HG03045 (cell line): ENCODE measurements around the gene PLD5.
"Not testable (repeated sequence)": the region's sequence is repeated elsewhere in the genome, so short reads cannot be mapped to it uniquely, and the experiment has no call there.

Source experiments
- ATAC-seq: cut with Tn5 transposase; IDR thresholded peaks from one replicate; pipeline ENCODE4 v1.9.1; 2021; ENCODE audit warnings: mild to moderate bottlenecking, moderate library complexity; ENCODE audit not compliant: unreplicated experiment

PLD5 gene

GRCh38 chr1:242506724-242507123, 17.8 kb downstream of the PLD5 start:
- ATAC-seq: no peak

DNA sequence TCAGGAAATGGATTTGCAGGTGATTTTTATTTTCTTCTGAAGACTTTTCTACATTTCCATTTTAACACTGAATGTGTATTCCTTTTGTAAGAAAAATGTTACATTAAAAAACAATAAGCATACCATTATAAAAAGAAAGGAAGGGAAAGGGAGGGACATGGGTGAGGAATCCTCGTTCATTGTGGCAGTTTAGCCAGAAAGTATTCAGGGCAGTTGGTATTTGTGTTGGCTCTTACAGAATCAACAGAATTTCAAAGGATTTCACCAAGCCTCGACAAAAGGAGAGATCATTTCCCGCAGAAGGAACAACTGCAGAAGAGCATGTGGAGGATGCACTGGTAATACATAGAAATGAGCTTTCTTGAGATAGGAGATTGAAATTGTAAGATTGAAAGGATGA, 35.0 kb downstream of the PLD5 start:
- no peak for ATAC-seq

- ATAC-seq: no peak
These were observed 46.6 kb downstream of the PLD5 start for GRCh38 chr1:242477944-242478343.

- no peak for ATAC-seq
These were observed 53.7 kb downstream of the PLD5 start for GRCh38 chr1:242470774-242471173.

- no peak for ATAC-seq
These were observed 55.7 kb downstream of the PLD5 start for GRCh38 chr1:242468784-242469183.

DNA sequence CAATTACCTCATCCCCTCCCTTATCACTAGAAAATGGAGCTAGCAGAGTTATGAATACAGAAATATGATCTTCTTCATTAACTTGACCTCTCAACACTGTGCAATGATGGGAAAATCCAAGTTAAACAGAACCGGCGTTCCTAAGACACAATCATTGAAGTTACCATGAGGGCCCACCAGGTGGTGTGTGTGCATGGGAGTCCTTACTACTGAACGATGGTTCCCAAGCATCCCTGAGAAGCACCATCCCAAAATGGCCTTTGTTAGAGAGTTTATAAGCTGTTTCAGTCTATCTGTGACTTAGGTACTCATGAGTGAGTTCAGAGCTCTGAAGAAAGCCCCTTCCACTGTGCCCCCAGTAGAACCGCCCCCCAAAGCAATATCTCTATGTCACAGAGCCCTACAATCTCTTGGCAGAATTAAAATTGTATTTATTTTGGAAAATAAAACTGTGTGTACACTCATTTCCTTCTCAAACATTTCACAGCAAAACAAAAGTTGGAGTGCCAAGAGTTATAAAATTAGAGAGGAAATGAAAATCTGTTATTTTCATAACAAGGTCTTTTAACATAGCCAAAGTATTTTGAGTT, 56.8 kb downstream of the PLD5 start:
- ATAC-seq: no peak

GRCh38 chr1:242462867-242463266, 61.6 kb downstream of the PLD5 start:
- no peak for ATAC-seq

- not testable (repeated sequence) for ATAC-seq
These were observed 64.8 kb downstream of the PLD5 start for GRCh38 chr1:242459740-242460139.

GRCh38 chr1:242456726-242457269, 67.7 kb downstream of the PLD5 start:
- no peak for ATAC-seq

DNA sequence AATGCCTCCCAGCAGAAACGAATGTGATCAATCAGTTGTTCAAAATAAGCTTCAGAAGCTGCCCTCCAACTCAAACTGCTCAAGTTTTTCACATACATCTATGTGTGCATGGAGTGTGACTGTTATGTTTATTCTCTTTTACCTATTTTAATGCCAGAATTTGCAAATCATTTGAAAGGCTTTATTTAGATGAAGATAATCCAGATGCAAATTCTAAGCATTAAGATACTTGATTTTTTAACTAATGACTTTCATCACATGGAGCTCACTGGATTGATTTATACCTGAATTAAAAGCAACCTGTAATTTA, 69.5 kb downstream of the PLD5 start:
- no peak for ATAC-seq

DNA sequence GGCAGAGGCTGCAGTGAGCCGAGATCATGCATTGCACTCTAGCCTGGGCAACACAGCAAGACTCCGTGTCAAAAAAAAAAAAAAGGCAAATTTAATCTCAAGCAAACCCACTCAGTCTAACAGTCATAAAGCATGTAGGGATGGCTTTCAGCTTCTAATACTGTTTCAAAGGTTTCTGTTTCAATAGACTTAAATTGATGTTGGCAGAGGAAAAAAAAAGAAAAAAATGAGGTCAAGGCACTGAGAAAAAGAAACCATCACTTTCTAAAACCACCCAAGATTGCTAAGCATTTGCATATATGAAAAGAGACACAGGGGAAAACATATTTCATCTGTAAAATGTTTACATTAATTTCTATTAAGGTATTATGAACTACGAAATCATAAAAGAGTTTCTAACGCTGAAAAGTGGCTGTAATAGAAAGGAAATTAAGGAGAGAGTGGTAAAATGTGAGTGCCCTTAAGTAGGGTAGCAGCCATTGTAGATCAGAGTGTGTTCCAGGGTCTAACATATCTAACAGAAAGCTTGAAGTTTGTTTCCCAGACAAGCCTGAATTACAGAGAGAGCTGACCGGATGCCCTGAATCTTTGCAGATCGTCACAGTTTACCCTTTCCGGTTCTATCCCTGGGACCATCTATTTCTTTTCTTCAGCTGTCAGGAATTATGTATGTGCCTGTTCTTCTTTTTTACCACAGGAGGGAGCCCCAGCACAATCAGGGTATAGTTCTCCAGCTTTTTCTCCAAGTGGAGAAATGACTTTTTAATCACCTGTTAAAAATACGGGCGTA, 70.0 kb downstream of the PLD5 start:
- no peak for ATAC-seq

DNA sequence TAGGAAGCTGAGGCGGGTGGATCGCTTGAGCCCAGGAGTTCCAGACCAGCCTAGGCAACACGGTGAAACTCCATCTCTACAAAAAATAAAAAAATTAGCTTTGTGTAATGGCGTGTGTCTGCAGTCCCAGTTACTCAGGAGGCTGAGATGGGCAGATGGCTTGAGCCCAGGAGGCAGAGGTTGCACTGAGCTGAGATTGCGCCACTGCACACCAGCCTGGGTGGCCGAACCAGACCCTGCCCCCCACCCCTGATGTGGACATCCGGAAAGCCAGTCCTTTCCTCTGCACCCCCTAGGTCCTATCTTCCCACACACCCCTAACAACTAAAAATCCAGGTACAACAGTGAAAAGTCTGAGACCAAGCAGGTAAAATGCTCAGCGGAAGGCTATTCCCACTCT, 71.9 kb downstream of the PLD5 start:
- ATAC-seq: no peak

GRCh38 chr1:242449661-242450060, 74.8 kb downstream of the PLD5 start:
- ATAC-seq: no peak

GRCh38 chr1:242448910-242449645, 75.4 kb downstream of the PLD5 start:
- ATAC-seq: no peak

GRCh38 chr1:242447689-242448088, 76.8 kb downstream of the PLD5 start:
- ATAC-seq: no peak

- no peak for ATAC-seq
These were observed 83.7 kb downstream of the PLD5 start for GRCh38 chr1:242440757-242441156.

DNA sequence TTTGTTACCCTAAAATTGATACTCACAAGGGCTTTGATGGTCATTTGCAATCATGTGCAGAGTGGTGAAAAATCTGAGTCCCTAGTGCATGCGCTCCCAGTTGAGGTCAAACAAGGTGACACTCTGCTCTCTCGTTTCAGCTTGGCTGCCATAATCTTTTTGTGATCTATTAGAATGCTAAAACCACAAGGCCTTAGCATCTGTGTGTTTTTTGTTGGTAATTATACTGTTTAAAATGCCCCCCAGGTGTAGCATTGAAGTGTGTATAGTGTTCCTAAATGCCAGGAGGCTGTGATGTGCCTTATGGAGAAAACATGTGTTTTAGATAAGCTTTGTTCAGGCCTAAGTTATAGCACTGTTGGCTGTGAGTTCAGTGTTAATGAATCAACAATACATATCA, 89.3 kb downstream of the PLD5 start:
- ATAC-seq: no peak

GRCh38 chr1:242432491-242433095, 91.9 kb downstream of the PLD5 start:
- ATAC-seq: no peak

DNA sequence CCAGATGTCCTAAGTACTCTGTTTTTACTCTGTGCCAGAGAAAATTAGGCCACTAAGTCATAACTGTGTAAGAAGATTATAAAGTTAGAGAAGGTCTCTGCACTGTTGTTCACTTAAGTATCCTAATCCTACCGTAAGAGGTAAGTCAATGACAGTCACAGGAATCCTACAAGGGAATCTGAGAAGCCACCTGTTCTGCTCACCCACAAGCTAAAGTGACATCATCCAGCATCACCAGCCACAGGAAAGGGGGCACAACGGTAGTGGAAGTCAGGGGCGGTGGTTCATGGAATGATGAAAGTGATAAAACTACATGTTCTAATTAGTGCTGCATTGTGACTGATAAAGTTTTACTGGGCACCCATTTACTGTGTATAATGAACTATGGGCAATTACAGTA, 92.7 kb downstream of the PLD5 start:
- ATAC-seq: no peak

- ATAC-seq: no peak
These were observed 93.5 kb downstream of the PLD5 start for GRCh38 chr1:242430956-242431355.

GRCh38 chr1:242428399-242429190, 95.9 kb downstream of the PLD5 start:
- no peak for ATAC-seq
